ENCODE measurements around the gene C2orf78.

DNA sequence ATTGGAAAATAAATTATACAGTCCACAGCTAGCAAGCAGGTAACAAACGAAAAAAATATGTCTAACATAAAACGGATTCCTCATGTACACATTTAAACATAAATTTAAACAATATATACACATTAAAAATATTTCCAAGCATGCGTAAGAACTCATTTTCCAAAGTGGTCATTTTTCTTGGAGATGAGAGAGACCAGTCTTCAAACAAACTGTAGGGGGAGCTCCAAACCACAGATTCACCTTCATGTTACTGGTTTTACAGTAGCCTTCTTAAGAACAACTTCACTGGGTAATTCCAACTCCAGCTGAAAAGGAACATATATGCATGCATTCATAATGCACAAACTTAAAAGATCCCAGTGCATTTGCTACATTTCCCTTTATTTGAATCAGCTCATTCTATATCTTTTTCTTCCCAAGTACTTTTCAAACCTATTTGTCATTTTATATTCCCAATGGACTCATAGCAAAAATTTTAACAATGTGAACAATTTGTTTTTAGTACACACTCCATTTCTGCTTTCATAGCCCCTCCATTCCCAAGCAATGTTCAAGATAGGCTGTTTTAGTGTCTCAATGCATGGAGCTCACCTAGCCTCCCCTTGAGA lies 40.0 kb downstream of the C2orf78 start:
- TF ChIP-seq TEAD4 (IDR thresholded peaks at IDR 0.05; ENCODE audit: borderline replicate concordance, insufficient read depth) = no peak
- TF ChIP-seq POLR2AphosphoS5 (IDR thresholded peaks at IDR 0.05; ENCODE audit: low read depth, low read length) = no peak
- TF ChIP-seq, protein P1, sequence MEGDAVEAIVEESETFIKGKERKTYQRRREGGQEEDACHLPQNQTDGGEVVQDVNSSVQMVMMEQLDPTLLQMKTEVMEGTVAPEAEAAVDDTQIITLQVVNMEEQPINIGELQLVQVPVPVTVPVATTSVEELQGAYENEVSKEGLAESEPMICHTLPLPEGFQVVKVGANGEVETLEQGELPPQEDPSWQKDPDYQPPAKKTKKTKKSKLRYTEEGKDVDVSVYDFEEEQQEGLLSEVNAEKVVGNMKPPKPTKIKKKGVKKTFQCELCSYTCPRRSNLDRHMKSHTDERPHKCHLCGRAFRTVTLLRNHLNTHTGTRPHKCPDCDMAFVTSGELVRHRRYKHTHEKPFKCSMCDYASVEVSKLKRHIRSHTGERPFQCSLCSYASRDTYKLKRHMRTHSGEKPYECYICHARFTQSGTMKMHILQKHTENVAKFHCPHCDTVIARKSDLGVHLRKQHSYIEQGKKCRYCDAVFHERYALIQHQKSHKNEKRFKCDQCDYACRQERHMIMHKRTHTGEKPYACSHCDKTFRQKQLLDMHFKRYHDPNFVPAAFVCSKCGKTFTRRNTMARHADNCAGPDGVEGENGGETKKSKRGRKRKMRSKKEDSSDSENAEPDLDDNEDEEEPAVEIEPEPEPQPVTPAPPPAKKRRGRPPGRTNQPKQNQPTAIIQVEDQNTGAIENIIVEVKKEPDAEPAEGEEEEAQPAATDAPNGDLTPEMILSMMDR (IDR thresholded peaks at IDR 0.05) = peak; percentile 95
- no peak for TF ChIP-seq YY1 (IDR thresholded peaks at IDR 0.05; ENCODE audit: low read depth)
- TF ChIP-seq CHD2 (IDR thresholded peaks at IDR 0.05; ENCODE audit: low read length, partially characterized antibody) = no peak
- TF ChIP-seq GABPA (IDR thresholded peaks at IDR 0.05; ENCODE audit: low read depth) = no peak
- TF ChIP-seq GATA2 (CRISPR knock-in tag; IDR thresholded peaks at IDR 0.05) = no peak
- TF ChIP-seq, protein P2, sequence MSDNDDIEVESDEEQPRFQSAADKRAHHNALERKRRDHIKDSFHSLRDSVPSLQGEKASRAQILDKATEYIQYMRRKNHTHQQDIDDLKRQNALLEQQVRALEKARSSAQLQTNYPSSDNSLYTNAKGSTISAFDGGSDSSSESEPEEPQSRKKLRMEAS (IDR thresholded peaks at IDR 0.05; ENCODE audit: low read depth) = no peak
- TF ChIP-seq, protein P3, sequence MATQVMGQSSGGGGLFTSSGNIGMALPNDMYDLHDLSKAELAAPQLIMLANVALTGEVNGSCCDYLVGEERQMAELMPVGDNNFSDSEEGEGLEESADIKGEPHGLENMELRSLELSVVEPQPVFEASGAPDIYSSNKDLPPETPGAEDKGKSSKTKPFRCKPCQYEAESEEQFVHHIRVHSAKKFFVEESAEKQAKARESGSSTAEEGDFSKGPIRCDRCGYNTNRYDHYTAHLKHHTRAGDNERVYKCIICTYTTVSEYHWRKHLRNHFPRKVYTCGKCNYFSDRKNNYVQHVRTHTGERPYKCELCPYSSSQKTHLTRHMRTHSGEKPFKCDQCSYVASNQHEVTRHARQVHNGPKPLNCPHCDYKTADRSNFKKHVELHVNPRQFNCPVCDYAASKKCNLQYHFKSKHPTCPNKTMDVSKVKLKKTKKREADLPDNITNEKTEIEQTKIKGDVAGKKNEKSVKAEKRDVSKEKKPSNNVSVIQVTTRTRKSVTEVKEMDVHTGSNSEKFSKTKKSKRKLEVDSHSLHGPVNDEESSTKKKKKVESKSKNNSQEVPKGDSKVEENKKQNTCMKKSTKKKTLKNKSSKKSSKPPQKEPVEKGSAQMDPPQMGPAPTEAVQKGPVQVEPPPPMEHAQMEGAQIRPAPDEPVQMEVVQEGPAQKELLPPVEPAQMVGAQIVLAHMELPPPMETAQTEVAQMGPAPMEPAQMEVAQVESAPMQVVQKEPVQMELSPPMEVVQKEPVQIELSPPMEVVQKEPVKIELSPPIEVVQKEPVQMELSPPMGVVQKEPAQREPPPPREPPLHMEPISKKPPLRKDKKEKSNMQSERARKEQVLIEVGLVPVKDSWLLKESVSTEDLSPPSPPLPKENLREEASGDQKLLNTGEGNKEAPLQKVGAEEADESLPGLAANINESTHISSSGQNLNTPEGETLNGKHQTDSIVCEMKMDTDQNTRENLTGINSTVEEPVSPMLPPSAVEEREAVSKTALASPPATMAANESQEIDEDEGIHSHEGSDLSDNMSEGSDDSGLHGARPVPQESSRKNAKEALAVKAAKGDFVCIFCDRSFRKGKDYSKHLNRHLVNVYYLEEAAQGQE (IDR thresholded peaks at IDR 0.05; ENCODE audit: low read depth, low read length) = no peak
